GM12873 (cell line): Measurements from ENCODE around the gene CAP2.

ENCODE experiments used
- TF ChIP-seq, protein P1 (sequence below): IDR thresholded peaks from 2 replicates; pipeline ENCODE4 v1.5.1; 2012; ENCODE audit warnings: low read depth, mild to moderate bottlenecking, moderate library complexity, low read length, control low read depth; ENCODE audit not compliant: insufficient read depth; ENCODE audit errors: missing control alignments

Gene CAP2

DNA sequence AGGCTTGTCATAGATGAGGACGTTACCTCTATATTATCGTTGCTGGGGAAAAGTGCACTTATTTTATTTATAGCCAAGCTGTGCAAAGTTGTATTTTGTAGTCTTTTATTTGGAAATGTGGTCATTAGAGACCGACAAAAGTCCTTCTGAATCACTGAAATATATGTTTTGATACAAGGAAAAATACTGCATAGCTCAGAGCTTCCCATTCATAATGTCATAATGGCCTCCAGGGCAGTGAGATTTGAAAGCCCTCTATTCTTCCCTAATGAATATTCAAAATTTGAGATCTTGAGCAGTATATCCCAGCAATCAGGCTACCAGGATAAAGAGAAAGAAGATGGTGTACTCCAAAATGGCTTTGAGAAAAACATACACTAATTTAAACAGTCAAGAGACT, 64.6 kb downstream of the CAP2 start:
- TF ChIP-seq, protein P1, sequence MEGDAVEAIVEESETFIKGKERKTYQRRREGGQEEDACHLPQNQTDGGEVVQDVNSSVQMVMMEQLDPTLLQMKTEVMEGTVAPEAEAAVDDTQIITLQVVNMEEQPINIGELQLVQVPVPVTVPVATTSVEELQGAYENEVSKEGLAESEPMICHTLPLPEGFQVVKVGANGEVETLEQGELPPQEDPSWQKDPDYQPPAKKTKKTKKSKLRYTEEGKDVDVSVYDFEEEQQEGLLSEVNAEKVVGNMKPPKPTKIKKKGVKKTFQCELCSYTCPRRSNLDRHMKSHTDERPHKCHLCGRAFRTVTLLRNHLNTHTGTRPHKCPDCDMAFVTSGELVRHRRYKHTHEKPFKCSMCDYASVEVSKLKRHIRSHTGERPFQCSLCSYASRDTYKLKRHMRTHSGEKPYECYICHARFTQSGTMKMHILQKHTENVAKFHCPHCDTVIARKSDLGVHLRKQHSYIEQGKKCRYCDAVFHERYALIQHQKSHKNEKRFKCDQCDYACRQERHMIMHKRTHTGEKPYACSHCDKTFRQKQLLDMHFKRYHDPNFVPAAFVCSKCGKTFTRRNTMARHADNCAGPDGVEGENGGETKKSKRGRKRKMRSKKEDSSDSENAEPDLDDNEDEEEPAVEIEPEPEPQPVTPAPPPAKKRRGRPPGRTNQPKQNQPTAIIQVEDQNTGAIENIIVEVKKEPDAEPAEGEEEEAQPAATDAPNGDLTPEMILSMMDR: no peak

GRCh38 chr6:17458966-17459365, 65.6 kb downstream of the CAP2 start:
- TF ChIP-seq, protein P1: no peak

GRCh38 chr6:17460862-17461261, 67.5 kb downstream of the CAP2 start:
- TF ChIP-seq, protein P1: no peak

- TF ChIP-seq, protein P1: no peak
Observed at GRCh38 chr6:17466147-17466546, 72.8 kb downstream of the CAP2 start.

GRCh38 chr6:17466707-17467106, 73.3 kb downstream of the CAP2 start:
- TF ChIP-seq, protein P1: no peak

DNA sequence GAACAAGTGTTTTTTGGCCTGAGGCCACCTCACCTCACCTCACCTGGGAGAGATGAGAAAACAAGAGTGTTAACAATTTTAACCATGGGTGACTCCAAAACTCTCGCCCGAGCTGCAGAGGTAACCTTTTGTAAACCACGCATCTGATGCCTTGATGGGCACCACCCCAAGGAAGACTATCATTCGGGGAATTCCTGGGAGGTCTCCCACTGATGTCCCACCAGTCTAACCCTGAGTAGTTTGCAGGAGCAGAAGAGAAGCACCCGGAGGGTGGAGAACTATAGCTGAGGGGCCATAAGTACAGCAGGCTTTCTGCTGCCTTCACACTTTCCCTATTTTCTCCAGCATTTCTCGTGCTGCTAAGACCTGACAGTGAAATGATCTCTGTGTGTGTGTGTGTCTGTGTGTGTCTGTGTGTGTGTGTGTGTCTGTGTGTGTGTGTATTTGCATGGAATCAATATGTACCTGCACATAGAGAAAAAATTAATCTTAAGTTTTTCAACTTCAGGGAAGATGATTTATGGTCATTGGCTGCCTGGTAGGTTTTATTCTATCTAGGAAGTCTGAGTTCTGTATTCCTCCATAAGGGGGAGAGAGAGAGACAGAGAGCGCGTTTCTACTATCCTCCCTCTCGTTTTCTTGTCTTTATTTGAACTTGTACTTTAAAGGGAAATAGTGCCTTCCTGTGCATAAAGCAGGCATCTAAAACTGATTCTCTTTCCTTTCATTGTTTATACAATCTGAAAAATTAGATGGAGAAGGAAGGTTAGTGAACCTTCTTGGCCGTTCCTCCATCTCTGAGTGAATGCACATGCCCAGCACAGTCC, 75.8 kb downstream of the CAP2 start:
- TF ChIP-seq, protein P1: no peak

GRCh38 chr6:17470202-17470937, 77.0 kb downstream of the CAP2 start:
- TF ChIP-seq, protein P1: no peak
